H9 (cell line): ENCODE data around the gene PRTG. TPM values are rescaled to one million over a fixed set of nuclear protein-coding genes. Genes with fewer than 3 reads are reported as not detected.

Experiments
- DNase-seq: peaks from one replicate; pipeline ENCODE4 v3.0.0-alpha.2; 2017
- H2AFZ ChIP-seq: one replicate; pipeline ENCODE4 v1.6.1; 2013; ENCODE audit warnings: mild to moderate bottlenecking, low read length, control low read depth, moderate library complexity
- H2AK5ac ChIP-seq: 2 replicates; pipeline ENCODE4 v1.6.1; 2013; ENCODE audit warnings: low read length, control low read depth, mixed read lengths; ENCODE audit not compliant: insufficient read length
- H2BK120ac ChIP-seq: one replicate; pipeline ENCODE4 v1.6.1; 2013; ENCODE audit warnings: low read depth, mild to moderate bottlenecking, low read length, control low read depth, inconsistent platforms; ENCODE audit not compliant: poor library complexity, severe bottlenecking
- H2BK12ac ChIP-seq: 2 replicates; pipeline ENCODE4 v1.6.1; 2013; ENCODE audit warnings: low read length, control low read depth, mixed read lengths, low read depth; ENCODE audit not compliant: insufficient read length
- H2BK15ac ChIP-seq: 2 replicates; pipeline ENCODE4 v1.6.1; 2013; ENCODE audit warnings: low read depth, low read length, control low read depth
- H2BK20ac ChIP-seq: one replicate; pipeline ENCODE4 v1.6.1; 2013; ENCODE audit warnings: low read depth, mild to moderate bottlenecking, low read length, control low read depth, inconsistent platforms; ENCODE audit not compliant: poor library complexity, severe bottlenecking
- H2BK5ac ChIP-seq: 2 replicates; pipeline ENCODE4 v1.6.1; 2013; ENCODE audit warnings: low read length, control low read depth, mixed read lengths; ENCODE audit not compliant: insufficient read length
- H3K14ac ChIP-seq: 2 replicates; pipeline ENCODE4 v1.6.1; 2013; ENCODE audit warnings: low read length, control low read depth; ENCODE audit not compliant: insufficient read depth
- H3K18ac ChIP-seq: 2 replicates; pipeline ENCODE4 v1.6.1; 2013; ENCODE audit warnings: low read depth, mild to moderate bottlenecking, mixed read lengths, low read length, control low read depth; ENCODE audit not compliant: insufficient read length
- H3K23ac ChIP-seq: 2 replicates; pipeline ENCODE4 v1.6.1; 2013; ENCODE audit warnings: low read length, control low read depth, mixed read lengths, low read depth; ENCODE audit not compliant: insufficient read length
- H3K23me2 ChIP-seq: 2 replicates; pipeline ENCODE4 v1.6.1; 2013; ENCODE audit warnings: low read depth, mild to moderate bottlenecking, mixed read lengths, low read length, control low read depth; ENCODE audit not compliant: insufficient read length, poor library complexity, severe bottlenecking
- H3K27ac ChIP-seq: 2 replicates; pipeline ENCODE4 v1.5.1; 2013; ENCODE audit warnings: low read length, control low read depth, mixed read lengths, low read depth; ENCODE audit not compliant: insufficient read length
- H3K27me3 ChIP-seq: 2 replicates; pipeline ENCODE4 v1.6.1; 2013; ENCODE audit warnings: low read length, control low read depth, inconsistent platforms; ENCODE audit not compliant: insufficient read depth
- H3K4ac ChIP-seq: 2 replicates; pipeline ENCODE4 v1.6.1; 2013; ENCODE audit warnings: low read depth, mild to moderate bottlenecking, control low read depth, inconsistent platforms, low read length, moderate library complexity
- H3K4me1 ChIP-seq: 2 replicates; pipeline ENCODE4 v1.6.1; 2013; ENCODE audit warnings: low read length, control low read depth, inconsistent platforms; ENCODE audit not compliant: insufficient read depth
- H3K4me2 ChIP-seq: 2 replicates; pipeline ENCODE4 v1.6.1; 2013; ENCODE audit warnings: low read length, control low read depth, mixed read lengths; ENCODE audit not compliant: insufficient read length, insufficient read depth
- H3K56ac ChIP-seq: 2 replicates; pipeline ENCODE4 v1.6.1; 2013; ENCODE audit warnings: low read depth, mild to moderate bottlenecking, mixed read lengths, low read length, control low read depth; ENCODE audit not compliant: insufficient read length
- H3K79me1 ChIP-seq: 2 replicates; pipeline ENCODE4 v1.6.1; 2013; ENCODE audit warnings: low read depth, mild to moderate bottlenecking, moderate library complexity, low read length, control low read depth, inconsistent platforms; ENCODE audit not compliant: insufficient read depth, poor library complexity, severe bottlenecking
- H3K79me2 ChIP-seq: 2 replicates; pipeline ENCODE4 v1.6.1; 2013; ENCODE audit warnings: low read length, control low read depth, inconsistent platforms; ENCODE audit not compliant: insufficient read depth
- H3K9ac ChIP-seq: 2 replicates; pipeline ENCODE4 v1.6.1; 2013; ENCODE audit warnings: low read length, control low read depth, mixed read lengths; ENCODE audit not compliant: insufficient read length; ENCODE audit errors: extremely low read depth
- H3K9me3 ChIP-seq: one replicate; pipeline ENCODE4 v1.6.1; 2013; ENCODE audit warnings: low read depth, low read length, inconsistent platforms; ENCODE audit not compliant: control insufficient read depth
- H3T11ph ChIP-seq: one replicate; pipeline ENCODE4 v1.6.1; 2013; ENCODE audit warnings: mild to moderate bottlenecking, low read length, control low read depth, inconsistent platforms
- H4K20me1 ChIP-seq: one replicate; pipeline ENCODE4 v1.6.1; 2013; ENCODE audit not compliant: control insufficient read depth, insufficient read length, insufficient read depth
- H4K5ac ChIP-seq: 2 replicates; pipeline ENCODE4 v1.6.1; 2013; ENCODE audit warnings: low read depth, mild to moderate bottlenecking, mixed read lengths, low read length, control low read depth; ENCODE audit not compliant: insufficient read length
- H4K8ac ChIP-seq: replicated peaks from 2 replicates; pipeline ENCODE4 v1.6.1; 2013; ENCODE audit warnings: low read length, control low read depth, mixed read lengths, low read depth; ENCODE audit not compliant: insufficient read length
- H4K91ac ChIP-seq: 2 replicates; pipeline ENCODE4 v1.6.1; 2013; ENCODE audit warnings: low read depth, mild to moderate bottlenecking, moderate library complexity, mixed read lengths, low read length, control low read depth; ENCODE audit not compliant: insufficient read length
- H3K27ac Mint-ChIP-seq, 3 experiments: 2 replicates in 2 of 3; 3 replicates in 1 of 3; pipeline ENCODE4 v1.8.0; 2020 to 2021; ENCODE audit warnings: mixed read lengths in 3 of 3, mild to moderate bottlenecking in 1 of 3, moderate library complexity in 1 of 3
- H3K27me3 Mint-ChIP-seq: 2 replicates; pipeline ENCODE4 v1.8.0; 2021; ENCODE audit warnings: low read depth, mild to moderate bottlenecking, moderate library complexity, mixed read lengths
- H3K36me3 Mint-ChIP-seq, 3 experiments: 2 replicates in 2 of 3; 3 replicates in 1 of 3; pipeline ENCODE4 v1.8.0; 2020 to 2021; ENCODE audit warnings: low read depth in 3 of 3, mixed read lengths in 3 of 3; ENCODE audit not compliant: insufficient read depth in 1 of 3
- H3K4me1 Mint-ChIP-seq, 2 experiments: 2 replicates each; pipeline ENCODE4 v1.8.0; 2020; ENCODE audit warnings: mixed read lengths in 2 of 2
- H3K4me3 Mint-ChIP-seq, 2 experiments: 2 replicates in 1 of 2; 3 replicates in 1 of 2; pipeline ENCODE4 v1.8.0; 2020 to 2021; ENCODE audit warnings: mild to moderate bottlenecking in 2 of 2, mixed read lengths in 2 of 2, moderate library complexity in 1 of 2
- H3K9me3 Mint-ChIP-seq, 2 experiments: 2 replicates in 1 of 2; 3 replicates in 1 of 2; pipeline ENCODE4 v1.8.0; 2020; ENCODE audit warnings: mild to moderate bottlenecking in 2 of 2, mixed read lengths in 2 of 2, moderate library complexity in 1 of 2
- WGBS: extraction: QIAGEN DNeasy Blood & Tissue Kit; methylation state at CpG from one replicate; pipeline ENCODE4 v1.1.7; 2013; ENCODE audit warnings: missing lambda C conversion rate, low lambda C conversion rate, mixed read lengths; ENCODE audit not compliant: insufficient read length; ENCODE audit errors: extremely low coverage; 5-methylcytosine and 5-hydroxymethylcytosine counted together
- total RNA-seq: library from RNA; stranded (reverse); gene quantifications from 2 replicates; pipeline ENCODE4 v1.2.1, GENCODE V29; 2021
- TF ChIP-seq, protein P1 (sequence below): fragments of 200-600 bp; sonication (generic); conservative IDR thresholded peaks from 3 replicates; pipeline ENCODE4 v1.8.0; 2021; ENCODE audit warnings: antibody characterized with exemption, mild to moderate bottlenecking

The PRTG gene
- total RNA-seq, 1 experiment from 2014 or later = 5.7 TPM

DNA sequence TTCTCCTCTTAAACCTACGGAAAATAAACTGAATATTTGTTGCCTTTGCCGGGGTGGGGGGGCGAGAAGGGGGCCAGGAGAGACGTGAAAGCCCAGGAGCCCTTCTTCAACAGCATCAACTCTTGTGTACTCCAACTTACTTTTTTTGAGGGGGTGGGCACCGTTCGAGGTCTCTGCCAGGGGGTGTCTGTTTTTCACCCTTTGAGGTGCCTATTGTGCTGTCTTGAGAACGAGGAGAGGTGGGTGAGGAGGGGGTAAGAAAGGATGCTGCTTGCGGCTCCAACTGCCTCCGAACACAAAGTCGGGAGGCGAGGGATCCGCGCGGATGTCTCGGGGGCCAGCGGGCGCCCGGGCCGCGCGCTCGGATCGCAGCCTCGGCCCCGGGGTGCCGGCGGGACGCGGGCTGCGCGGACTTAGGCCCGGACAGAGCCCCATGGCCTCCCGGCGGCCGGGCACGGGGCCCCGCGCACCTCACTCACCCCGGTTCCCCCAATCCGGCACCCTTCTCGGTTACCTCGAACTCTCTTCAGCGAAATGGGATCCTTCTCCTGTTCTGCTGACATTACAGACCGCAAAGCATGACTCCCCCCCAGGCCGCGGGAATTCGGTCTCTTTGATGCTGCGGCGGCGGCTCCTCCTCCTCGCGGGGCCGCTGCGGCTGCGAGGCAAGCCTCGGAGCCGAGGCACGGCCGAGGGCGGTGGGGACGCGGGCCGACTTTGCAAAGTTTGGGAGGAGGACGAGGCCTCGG is 155.5 kb downstream of the PRTG start:
- WGBS = no CpG with 5 or more reads among the region's 65 CpGs
- Histone ChIP-seq H2AK5ac (no peak overlapping the region), H3K4me1 (no peaks in the 10 kb centered on the region), H3K9me3 (no peaks in the 10 kb centered on the region), H2BK5ac (no peak overlapping the region), H2BK12ac (no peak overlapping the region), H3K27me3 (peaks cover 21% of the 10 kb centered on the region; the same call in 1 of the 2 replicates), H4K91ac (no peak overlapping the region), H3K27ac (no peak overlapping the region), H3K14ac (peak overlapping the region; percentile 81; the same call in 1 of the 2 replicates), H4K20me1 (no peaks in the 10 kb centered on the region), H3K79me2 (no peaks in the 10 kb centered on the region), H2AFZ (no peak overlapping the region), H3K56ac (no peak overlapping the region), H3K23ac (no peak overlapping the region), H3K9ac (peak overlapping the region; percentile 22), H3K18ac (no peak overlapping the region), H2BK120ac (no peak overlapping the region), H3K79me1 (no peaks in the 10 kb centered on the region), H3K4me2 (peak overlapping the region; percentile 62), H4K5ac (no peak overlapping the region), H3K23me2 (peaks cover 13% of the 10 kb centered on the region), H2BK15ac (no peak overlapping the region), H3K4ac (no peak overlapping the region), H3T11ph (no peak overlapping the region), H2BK20ac (no peak overlapping the region), H4K8ac (no peak overlapping the region)
- peaks cover 2 to 3% of the 10 kb centered on the region in 2 experiments; a peak in 2 of 4 replicates for H3K4me1 Mint-ChIP-seq
- peak; percentile 43 for DNase-seq
- no peak overlapping the region for H3K27ac Mint-ChIP-seq
- H3K27me3 Mint-ChIP-seq = peaks cover 42% of the 10 kb centered on the region
- TF ChIP-seq, protein P1, sequence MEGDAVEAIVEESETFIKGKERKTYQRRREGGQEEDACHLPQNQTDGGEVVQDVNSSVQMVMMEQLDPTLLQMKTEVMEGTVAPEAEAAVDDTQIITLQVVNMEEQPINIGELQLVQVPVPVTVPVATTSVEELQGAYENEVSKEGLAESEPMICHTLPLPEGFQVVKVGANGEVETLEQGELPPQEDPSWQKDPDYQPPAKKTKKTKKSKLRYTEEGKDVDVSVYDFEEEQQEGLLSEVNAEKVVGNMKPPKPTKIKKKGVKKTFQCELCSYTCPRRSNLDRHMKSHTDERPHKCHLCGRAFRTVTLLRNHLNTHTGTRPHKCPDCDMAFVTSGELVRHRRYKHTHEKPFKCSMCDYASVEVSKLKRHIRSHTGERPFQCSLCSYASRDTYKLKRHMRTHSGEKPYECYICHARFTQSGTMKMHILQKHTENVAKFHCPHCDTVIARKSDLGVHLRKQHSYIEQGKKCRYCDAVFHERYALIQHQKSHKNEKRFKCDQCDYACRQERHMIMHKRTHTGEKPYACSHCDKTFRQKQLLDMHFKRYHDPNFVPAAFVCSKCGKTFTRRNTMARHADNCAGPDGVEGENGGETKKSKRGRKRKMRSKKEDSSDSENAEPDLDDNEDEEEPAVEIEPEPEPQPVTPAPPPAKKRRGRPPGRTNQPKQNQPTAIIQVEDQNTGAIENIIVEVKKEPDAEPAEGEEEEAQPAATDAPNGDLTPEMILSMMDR = no peak
- H3K36me3 Mint-ChIP-seq = peaks cover 0 to 8% (median 2%) of the 10 kb centered on the region in 3 experiments; a peak in 2 of 7 replicates
- H3K9me3 Mint-ChIP-seq = peaks cover 0 to 8% of the 10 kb centered on the region in 2 experiments; a peak in 2 of 5 replicates
- peak overlapping the region; percentile 65 to 81 for H3K4me3 Mint-ChIP-seq
